NOMO-1 (cell line): ENCODE measurements around the gene PHPT1.

Experiments used
- DNase-seq, 2 experiments: peaks; one replicate each; lab custom pipeline; 2025; ENCODE audit not compliant: unreplicated experiment in 2 of 2; lab: John Stamatoyannopoulos, UW

Gene PHPT1

DNA sequence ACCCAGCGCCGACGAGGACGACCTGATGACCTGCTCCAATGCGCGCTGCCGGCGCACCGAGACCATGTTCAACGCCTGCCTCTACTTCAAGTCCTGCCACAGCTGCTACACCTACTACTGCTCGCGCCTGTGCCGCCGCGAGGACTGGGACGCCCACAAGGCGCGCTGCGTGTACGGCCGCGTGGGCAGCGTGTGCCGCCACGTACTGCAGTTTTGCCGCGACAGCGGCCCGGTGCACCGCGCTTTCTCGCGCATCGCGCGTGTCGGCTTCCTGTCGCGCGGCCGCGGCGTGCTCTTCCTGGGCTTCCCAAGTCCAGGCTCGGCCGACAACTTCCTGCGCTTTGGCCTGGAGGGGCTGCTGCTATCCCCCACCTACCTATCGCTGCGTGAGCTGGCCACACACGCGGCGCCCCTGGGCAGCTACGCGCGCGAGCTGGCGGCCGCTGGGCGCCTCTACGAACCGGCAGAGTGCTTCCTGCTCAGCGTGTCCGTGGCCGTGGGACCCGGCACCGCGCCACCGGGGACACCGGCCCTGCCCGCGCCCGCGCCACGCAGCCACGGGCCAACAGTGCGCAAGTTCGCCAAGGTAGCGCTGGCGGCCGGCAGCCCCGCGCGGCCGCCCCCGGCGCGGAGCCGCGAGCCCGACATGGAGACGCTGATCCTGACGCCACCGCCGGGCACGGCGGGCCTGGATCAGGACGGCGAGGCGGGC, 2.7 kb upstream of the PHPT1 start:
- no peak for DNase-seq

DNA sequence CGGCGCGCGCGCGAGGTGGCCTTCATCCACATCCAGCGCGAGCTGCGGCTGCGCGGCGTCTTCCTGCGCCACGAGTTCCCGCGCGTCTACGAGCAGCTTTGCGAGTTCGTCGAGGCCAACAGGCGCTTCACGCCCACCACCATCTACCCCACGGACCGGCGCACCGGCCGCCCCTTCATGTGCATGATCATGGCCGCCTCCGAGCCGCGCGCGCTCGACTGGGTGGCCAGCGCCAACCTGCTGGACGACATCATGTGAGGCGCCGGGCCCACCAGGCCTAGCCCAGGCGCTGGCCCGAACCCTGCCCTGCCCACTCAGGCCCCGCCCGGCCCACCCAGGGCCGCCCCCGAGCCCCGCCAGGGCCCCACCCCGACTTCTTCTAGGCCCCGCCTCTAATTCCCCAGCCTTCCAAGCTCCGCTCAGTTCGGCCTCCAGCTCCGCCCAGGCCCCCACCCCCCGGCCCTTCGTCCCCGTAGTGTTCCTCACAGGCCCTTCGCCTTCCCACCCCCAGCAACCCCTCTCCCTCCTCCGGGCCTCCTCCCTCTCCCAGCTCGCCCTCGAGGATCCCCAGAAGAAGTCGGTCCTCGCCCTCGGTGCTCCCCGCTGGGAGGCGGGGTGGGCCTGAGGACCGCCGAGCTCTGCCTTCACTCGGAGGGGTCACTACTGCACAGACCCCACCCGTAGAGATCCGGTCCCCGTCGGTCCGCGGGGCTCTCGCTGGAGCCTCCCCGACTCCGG, 2.0 kb upstream of the PHPT1 start:
- DNase-seq = peak; percentile 33 to 34

DNA sequence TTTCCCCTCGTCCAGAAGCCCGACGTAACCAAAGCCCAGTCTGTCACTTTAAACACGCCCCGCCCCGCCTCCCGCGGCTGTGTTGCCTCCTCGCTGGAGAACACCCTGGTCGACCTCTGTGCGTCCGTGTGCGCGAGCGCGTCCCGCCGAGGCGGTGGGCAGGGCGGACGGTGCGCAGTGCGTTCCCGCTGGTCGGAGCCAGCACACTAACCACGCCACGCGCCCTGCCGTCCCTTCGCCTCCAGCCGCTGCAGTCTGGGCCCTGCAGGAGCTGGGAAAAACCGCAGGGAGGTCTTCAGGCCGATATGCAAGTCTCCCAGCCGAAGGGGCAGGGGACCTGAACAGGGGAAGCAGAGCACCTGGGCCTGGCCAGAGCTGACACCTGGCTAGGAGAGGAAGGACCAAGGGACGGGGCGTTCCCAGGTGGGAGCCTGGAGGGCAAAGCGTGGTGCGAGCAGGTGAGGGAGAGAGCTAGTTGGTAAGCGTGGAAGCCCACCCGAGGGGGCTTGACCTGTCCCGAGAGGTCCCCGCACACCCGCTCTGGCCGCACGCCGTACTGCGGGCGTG, 1.3 kb upstream of the PHPT1 start:
- peak; percentile 94 to 96 for DNase-seq

DNA sequence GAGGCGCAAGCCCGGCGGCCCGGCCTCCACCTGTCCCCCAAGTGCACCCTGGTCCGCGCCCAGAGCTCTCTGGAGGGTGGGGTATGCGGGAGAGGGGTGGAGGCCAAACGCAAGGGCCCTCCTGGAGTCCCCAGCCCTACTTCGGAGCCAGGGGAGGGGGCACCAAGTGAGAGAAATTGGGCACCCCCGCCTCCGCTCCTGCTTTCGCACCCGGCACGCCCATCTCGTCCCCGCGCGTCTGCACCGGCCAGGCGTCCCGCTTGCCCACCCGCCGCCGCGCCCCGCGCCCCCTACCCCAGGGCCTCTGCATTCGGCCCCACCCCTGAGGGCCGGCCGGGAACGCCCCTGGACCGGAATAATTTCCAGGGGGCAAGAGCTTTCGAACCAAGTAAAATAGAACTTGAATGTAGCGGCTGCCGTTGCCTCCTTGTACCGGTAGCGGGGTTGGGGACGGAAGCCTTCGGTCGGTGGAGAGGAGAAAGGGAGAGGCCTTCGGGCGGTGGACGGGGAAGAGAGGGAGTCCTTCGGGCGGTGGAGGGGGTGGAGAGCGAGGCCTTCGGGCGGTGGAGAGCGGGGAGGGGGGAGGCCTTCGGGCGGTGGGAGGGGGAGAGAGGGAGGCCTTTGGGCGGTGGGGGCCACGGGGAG, 694 bp upstream of the PHPT1 start:
- DNase-seq = peak; percentile 64 to 65

DNA sequence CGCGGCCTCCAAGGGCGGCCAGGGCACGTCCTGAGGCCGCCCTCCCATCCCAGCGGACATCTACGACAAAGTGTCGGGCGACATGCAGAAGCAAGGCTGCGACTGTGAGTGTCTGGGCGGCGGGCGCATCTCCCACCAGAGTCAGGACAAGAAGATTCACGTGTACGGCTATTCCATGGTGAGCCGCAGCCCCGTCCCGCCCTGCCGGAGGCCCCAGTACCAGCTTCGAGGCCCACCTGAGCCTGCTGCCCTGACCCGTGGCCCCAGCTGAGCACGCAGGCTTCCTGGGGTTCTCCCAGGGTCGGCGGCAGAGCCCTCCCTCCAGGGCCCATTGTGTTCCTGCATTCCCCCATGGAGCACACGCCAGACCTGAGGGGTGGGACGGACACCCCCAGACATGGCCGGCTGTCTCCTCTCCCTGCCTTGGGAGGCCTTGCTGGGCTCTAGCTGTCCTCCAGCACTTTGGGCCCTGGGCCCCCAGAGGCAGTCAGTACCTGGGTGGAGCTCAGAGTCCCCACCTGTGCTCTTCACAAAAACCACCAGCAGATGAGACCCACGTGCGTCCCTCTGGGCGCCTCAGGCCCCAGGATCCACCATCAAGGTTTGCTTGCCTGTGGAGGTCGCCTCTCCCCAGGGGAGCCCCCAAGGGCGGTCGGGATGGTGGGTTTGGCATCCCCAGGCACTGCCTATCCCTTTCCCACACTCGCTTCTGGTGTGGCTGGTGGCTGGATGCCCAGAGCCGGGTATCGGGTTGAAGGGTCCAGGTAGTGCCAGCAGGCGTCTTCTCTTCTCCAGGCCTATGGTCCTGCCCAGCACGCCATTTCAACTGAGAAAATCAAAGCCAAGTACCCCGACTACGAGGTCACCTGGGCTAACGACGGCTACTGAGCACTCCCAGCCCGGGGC, 1.0 kb downstream of the PHPT1 start:
- DNase-seq = no peak

DNA sequence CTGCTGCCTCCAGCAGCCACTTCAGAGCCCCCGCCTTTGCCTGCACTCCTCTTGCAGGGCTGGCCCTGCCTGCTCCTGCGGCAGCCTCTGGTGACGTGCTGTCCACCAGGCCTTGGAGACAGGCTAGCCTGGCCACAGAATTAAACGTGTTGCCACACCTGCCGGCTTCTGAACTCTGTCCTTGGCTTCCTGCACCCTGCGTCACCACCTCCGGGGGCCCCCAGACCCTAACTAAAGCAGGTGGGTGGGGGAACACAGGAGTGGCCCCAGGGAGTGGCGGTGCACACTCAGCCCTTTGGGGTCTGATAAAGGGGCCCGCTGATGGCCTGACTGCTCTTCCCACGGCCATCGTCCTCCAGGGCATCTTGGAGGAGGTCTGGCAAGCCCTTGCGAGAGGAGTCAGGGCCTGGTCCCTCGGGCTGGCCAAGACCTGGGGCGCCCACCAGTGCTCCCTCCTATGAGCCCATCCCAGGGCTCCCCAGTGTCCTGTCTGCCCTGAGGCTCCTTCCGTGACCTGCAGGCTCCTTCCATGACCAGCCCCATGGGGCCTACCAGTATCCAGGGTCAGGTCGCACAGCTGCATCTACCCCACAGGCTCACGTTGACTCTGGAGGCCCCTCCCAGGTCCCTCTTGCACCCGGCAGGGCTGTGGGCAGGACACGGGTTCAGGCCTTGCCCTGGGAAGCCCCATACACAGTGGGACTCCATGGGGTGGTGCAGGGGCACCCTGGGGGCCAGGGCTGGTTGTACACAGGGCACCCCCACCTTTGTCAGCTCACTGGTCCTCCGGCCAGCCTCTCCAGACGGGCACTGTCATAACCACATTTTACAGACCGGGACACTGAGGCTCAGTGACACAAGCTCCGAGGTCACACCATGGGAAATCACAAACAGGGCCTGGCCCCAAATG, 1.9 kb downstream of the PHPT1 start:
- no peak for DNase-seq

DNA sequence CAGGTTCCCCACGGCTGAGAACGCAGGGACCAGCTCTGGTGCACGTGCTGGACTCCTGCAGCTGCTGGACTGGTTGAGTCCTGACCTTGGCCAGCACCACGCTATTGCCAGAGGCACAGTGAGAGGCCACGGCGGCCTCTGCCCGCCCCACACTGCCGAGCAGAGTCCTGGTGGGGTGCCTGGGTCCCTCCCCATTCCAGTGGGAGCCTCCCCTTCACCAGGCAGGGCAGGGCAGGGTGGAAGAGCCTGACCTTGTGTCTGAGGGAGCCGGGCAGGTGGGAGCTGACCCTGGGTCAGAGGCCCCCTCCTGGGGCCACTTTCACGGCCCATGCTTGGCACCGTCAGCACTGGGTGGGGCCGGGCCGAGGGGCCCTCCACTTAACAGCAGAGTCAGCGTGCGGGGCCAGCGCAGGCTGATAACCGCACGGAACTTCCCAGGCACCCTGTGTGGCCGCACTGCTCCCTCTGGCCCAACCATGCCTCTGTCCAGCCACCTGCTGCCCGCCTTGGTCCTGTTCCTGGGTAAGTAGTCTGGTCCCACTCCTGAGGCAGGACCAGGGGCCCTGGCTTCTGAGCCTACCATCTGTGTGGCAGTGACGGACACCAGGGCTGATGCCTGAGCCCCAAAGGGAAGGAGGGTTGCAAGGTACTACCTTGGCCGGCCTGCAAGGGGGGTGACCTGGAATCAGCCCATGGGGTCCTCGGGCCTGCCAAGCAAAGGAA, 2.9 kb downstream of the PHPT1 start, which contains the start of gene MAMDC4:
MAMDC4 (plus strand) TSS at position 406 of the 723 bp plus-strand sequence; CDS start at position 477, 71 bp downstream.
- DNase-seq = no peak

DNA sequence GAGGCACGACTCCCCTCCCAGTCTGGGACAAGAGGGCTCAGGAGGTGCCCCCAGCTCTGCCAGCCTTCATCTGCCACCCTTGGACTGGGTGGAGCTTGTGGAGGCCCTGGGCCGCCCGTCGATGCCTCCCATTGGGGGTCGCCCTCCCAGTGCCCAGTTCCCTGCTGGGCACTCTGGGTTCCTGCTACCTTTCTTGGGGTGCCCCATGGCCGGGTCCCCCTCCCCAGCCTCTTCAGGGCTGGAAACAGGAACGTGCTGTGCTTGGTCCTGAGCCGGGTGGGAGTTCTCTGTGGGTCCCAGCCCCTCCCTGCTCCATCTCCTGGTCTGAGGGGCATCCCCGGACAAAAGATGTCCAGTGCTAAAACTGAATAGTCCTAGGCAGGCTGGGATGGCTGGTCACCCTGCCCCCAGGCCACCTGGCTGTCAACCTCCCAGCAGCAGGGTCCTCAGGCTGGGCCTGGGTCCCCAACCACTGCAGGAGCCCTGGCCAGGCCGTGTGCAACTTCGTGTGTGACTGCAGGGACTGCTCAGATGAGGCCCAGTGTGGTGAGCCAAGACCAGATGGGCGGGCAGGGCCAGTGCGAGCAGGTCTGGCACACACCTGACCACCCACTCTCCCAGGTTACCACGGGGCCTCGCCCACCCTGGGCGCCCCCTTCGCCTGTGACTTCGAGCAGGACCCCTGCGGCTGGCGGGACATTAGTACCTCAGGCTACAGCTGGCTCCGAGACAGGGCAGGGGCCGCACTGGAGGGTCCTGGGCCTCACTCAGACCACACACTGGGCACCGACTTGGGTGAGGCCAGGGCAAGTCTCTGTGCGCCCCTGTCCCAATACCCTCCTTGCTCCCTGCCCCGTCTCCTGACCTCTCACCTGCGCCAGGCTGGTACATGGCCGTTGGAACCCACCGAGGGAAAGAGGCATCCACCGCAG, 3.7 kb downstream of the PHPT1 start:
- DNase-seq = no peak

DNA sequence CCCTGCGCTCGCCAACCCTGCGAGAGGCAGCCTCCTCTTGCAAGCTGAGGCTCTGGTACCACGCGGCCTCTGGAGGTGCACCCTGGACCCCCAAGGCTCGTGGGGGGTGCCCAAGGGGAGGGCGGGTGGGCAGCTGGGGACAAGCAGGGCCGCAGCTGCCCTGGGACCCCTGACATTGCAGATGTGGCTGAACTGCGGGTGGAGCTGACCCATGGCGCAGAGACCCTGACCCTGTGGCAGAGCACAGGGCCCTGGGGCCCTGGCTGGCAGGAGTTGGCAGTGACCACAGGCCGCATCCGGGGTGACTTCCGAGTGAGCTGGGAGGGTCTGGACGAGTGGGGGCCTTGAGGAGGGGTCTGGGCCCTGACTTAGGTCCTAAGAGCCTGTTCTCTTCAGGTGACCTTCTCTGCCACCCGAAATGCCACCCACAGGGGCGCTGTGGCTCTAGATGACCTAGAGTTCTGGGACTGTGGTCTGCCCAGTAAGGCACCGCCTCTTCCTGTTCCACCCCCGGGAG, 4.4 kb downstream of the PHPT1 start:
- DNase-seq = no peak

DNA sequence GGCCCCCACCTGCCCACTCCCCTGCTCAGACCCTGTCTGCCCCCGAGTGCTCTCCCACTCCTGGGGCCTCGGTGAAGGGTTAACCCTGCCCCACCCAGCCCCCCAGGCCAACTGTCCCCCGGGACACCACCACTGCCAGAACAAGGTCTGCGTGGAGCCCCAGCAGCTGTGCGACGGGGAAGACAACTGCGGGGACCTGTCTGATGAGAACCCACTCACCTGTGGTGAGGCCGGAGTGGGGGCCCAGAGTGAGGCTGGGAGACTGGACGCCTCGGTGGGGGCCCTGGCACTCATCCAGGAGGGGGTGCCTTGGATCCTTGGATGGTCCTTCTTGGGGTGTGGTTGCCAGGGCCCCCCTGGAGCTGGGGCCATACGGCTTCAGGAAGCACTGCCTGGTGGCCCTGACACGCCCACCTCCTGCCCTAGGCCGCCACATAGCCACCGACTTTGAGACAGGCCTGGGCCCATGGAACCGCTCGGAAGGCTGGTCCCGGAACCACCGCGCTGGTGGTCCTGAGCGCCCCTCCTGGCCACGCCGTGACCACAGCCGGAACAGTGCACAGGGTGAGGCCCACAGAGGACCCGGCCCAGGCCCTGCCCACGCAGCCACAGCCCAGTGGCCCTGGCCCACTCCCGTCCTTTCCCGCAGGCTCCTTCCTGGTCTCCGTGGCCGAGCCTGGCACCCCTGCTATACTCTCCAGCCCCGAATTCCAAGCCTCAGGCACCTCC, 5.1 kb downstream of the PHPT1 start:
- no peak for DNase-seq

DNA sequence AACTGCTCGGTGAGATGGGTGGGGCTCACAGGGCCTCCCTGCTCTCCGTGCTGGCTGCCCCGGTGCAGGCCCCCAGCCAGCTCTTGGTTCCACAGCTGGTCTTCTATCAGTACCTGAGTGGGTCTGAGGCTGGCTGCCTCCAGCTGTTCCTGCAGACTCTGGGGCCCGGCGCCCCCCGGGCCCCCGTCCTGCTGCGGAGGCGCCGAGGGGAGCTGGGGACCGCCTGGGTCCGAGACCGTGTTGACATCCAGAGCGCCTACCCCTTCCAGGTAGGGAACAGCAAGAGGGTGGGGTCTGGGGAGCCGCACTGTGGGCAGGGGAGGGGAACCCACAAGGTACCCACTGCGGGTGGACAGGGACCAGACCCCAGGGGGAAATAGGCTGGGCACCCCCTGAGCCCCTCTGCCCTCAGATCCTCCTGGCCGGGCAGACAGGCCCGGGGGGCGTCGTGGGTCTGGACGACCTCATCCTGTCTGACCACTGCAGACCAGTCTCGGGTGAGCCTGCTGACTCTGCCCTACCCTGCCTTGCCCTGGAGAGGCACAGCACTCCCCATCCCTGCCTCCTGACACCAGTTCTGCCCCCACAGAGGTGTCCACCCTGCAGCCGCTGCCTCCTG, 5.7 kb downstream of the PHPT1 start:
- no peak for DNase-seq

DNA sequence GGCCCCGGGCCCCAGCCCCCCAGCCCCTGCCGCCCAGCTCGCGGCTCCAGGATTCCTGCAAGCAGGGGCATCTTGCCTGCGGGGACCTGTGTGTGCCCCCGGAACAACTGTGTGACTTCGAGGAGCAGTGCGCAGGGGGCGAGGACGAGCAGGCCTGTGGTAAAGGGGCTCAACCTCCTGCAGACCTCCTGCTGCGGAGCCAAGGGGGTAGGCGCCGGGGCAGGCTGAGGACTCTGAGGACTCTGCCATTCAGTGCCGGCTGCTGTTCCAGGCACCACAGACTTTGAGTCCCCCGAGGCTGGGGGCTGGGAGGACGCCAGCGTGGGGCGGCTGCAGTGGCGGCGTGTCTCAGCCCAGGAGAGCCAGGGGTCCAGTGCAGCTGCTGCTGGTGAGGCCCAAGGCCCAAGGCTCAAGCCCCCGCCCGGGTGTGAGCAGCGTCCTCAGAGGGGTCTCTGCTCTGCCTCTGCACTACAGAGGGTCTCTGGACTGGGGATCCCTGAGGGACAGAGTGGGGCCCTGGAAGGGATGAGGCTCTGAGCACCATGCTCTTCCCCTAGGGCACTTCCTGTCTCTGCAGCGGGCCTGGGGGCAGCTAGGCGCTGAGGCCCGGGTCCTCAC, 6.4 kb downstream of the PHPT1 start:
- DNase-seq = no peak

DNA sequence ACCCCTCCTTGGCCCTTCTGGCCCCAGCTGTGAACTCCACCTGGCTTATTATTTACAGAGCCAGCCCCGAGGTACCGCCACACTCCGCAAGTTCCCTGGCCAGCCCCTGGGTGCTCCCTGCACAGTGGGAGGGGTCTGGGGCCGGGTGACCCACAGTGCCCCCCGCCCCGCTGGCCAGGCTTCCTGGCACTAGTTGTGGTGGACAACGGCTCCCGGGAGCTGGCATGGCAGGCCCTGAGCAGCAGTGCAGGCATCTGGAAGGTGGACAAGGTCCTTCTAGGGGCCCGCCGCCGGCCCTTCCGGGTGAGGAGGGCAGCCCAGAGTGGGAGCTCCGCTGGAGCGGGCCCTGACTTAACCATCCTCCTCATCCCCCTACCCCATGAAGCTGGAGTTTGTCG, 6.9 kb downstream of the PHPT1 start:
- no peak for DNase-seq

DNA sequence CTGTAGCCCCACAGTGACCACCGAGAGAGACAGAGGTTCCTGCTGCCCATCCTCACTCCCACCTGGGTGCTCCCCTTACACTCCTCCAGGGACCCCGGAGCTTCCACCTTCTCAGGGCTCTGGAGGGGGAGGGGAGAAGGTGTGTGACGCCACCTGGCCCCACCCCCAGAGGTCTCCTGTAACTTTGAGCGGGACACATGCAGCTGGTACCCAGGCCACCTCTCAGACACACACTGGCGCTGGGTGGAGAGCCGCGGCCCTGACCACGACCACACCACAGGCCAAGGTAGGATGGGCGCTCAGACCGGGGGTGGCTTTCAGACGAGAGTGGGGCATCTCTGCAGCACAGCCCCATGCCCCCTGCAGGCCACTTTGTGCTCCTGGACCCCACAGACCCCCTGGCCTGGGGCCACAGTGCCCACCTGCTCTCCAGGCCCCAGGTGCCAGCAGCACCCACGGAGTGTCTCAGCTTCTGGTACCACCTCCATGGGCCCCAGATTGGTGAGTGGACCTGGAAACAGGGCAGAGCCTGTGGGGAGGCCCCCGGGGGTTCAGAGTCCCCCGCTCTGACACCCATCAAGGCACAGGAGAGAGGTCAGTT, 7.4 kb downstream of the PHPT1 start:
- no peak for DNase-seq

DNA sequence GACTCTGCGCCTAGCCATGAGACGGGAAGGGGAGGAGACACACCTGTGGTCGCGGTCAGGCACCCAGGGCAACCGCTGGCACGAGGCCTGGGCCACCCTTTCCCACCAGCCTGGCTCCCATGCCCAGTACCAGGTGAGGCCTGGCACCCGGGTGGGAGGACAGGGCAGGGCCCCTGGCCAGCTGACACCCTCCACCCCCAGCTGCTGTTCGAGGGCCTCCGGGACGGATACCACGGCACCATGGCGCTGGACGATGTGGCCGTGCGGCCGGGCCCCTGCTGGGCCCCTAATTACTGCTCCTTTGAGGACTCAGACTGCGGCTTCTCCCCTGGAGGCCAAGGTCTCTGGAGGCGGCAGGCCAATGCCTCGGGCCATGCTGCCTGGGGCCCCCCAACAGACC, 8.0 kb downstream of the PHPT1 start:
- DNase-seq = no peak
